HG03469 (cell line): ENCODE data around the gene NAV2.
A peak's percentile ranks its signal among the peaks of the same experiment; 100 is the strongest.

Experiments used
- ATAC-seq: cut with Tn5 transposase; IDR thresholded peaks from one replicate; pipeline ENCODE4 v1.9.1; 2021; ENCODE audit warnings: mild to moderate bottlenecking, moderate library complexity, moderate number of reproducible peaks; ENCODE audit not compliant: unreplicated experiment

Gene NAV2

GRCh38 chr11:19963697-19964387 lies 251.2 kb downstream of the NAV2 start:
- no peak for ATAC-seq

- no peak for ATAC-seq
These were observed 253.8 kb downstream of the NAV2 start for GRCh38 chr11:19966441-19966840.

GRCh38 chr11:19966927-19967326 lies 254.3 kb downstream of the NAV2 start:
- ATAC-seq = no peak

GRCh38 chr11:19967787-19968186 lies 255.2 kb downstream of the NAV2 start:
- ATAC-seq = no peak

GRCh38 chr11:19968860-19969259 lies 256.2 kb downstream of the NAV2 start:
- no peak for ATAC-seq

- ATAC-seq = no peak
These were observed 258.3 kb downstream of the NAV2 start for GRCh38 chr11:19970944-19971343.

GRCh38 chr11:19972091-19972490 lies 259.5 kb downstream of the NAV2 start:
- no peak for ATAC-seq

GRCh38 chr11:19972651-19973050 lies 260.0 kb downstream of the NAV2 start:
- ATAC-seq = no peak

- ATAC-seq = no peak
These were observed 260.5 kb downstream of the NAV2 start for GRCh38 chr11:19973136-19973635.

- ATAC-seq = no peak
These were observed 262.2 kb downstream of the NAV2 start for GRCh38 chr11:19974886-19975285.

- ATAC-seq = no peak
These were observed 262.9 kb downstream of the NAV2 start for GRCh38 chr11:19975414-19975990.

- no peak for ATAC-seq
These were observed 263.8 kb downstream of the NAV2 start for GRCh38 chr11:19976281-19976941.

GRCh38 chr11:19977941-19978340 lies 265.3 kb downstream of the NAV2 start:
- no peak for ATAC-seq

- peak; percentile 59 for ATAC-seq
These were observed 266.3 kb downstream of the NAV2 start for GRCh38 chr11:19978668-19979518.

- ATAC-seq = peak; percentile 82
These were observed 266.8 kb downstream of the NAV2 start for GRCh38 chr11:19979519-19979845.

GRCh38 chr11:19980388-19980787 lies 267.8 kb downstream of the NAV2 start:
- ATAC-seq = no peak

GRCh38 chr11:19980957-19981669 lies 268.5 kb downstream of the NAV2 start:
- no peak for ATAC-seq

GRCh38 chr11:19982774-19983495 lies 270.3 kb downstream of the NAV2 start:
- ATAC-seq = no peak

- peak; percentile 33 for ATAC-seq
These were observed 271.6 kb downstream of the NAV2 start for GRCh38 chr11:19984048-19984742.
